Measurements from ENCODE around the gene ERG. TPM values are rescaled to one million over a fixed set of nuclear protein-coding genes. Genes with fewer than 3 reads are reported as not detected.

The ERG gene
- total and polyA plus RNA-seq, 9 of the 15 experiments (the other 6 are each of a cell fraction or from before 2014, with no cell fraction given) = 0.06 TPM; not detected in 8

DNA sequence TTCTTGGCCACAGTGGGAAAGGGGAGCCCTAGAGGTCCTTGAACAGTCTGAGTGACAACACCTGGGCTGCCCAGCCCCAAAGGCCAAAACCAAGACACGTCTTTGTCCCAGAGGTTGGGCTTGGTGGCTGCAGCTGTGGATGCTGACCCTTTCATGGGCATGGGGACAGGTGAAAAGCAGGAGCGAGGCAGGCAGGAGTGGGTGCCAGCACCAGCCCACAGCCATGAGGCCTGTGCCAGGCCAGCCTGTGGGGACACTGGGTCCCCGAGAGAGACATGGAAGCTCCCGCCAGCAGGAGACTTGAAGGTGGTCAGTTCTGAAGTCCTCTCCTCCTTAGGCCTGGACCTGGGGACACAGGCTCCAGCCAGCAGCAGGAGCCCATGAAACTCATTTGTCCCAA lies 142.9 kb downstream of the ERG start:
- ATAC-seq = no peak
- no peak overlapping the region for H3K4me2 ChIP-seq (ENCODE audit: insufficient read depth, low read length)
- TF ChIP-seq, protein P1, sequence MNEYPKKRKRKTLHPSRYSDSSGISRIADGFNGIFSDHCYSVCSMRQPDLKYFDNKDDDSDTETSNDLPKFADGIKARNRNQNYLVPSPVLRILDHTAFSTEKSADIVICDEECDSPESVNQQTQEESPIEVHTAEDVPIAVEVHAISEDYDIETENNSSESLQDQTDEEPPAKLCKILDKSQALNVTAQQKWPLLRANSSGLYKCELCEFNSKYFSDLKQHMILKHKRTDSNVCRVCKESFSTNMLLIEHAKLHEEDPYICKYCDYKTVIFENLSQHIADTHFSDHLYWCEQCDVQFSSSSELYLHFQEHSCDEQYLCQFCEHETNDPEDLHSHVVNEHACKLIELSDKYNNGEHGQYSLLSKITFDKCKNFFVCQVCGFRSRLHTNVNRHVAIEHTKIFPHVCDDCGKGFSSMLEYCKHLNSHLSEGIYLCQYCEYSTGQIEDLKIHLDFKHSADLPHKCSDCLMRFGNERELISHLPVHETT (CRISPR knock-in tag; conservative IDR thresholded peaks at IDR 0.05 in 1 of 2, IDR thresholded peaks at IDR 0.05 in 1 of 2) = no peak
- TF ChIP-seq, protein P2, sequence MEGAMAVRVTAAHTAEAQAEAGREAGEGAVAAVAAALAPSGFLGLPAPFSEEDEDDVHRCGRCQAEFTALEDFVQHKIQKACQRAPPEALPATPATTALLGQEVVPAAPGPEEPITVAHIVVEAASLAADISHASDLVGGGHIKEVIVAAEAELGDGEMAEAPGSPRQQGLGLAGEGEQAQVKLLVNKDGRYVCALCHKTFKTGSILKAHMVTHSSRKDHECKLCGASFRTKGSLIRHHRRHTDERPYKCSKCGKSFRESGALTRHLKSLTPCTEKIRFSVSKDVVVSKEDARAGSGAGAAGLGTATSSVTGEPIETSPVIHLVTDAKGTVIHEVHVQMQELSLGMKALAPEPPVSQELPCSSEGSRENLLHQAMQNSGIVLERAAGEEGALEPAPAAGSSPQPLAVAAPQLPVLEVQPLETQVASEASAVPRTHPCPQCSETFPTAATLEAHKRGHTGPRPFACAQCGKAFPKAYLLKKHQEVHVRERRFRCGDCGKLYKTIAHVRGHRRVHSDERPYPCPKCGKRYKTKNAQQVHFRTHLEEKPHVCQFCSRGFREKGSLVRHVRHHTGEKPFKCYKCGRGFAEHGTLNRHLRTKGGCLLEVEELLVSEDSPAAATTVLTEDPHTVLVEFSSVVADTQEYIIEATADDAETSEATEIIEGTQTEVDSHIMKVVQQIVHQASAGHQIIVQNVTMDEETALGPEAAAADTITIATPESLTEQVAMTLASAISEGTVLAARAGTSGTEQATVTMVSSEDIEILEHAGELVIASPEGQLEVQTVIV (CRISPR knock-in tag; IDR thresholded peaks at IDR 0.05; ENCODE audit: borderline replicate concordance) = no peak
- TF ChIP-seq JUNB (CRISPR knock-in tag; conservative IDR thresholded peaks at IDR 0.05) (no peak), MEF2D (tag; conservative IDR thresholded peaks at IDR 0.05; ENCODE audit: low read depth) (no peak), POLR3G (IDR thresholded peaks at IDR 0.05; ENCODE audit: extremely low read depth, insufficient read length, insufficient replicate concordance) (no peak)
- no peaks in the 10 kb centered on the region for H3K9me1 ChIP-seq (ENCODE audit: control insufficient read depth, insufficient read depth, low read length)
- H3K36me3 ChIP-seq (ENCODE audit: control insufficient read depth, insufficient read depth, low read length) = no peaks in the 10 kb centered on the region
- no peaks in the 10 kb centered on the region for H3K79me2 ChIP-seq (ENCODE audit: control insufficient read depth, insufficient read depth, low read length)
- H3K27ac ChIP-seq (ENCODE audit: extremely low read depth, low read depth, low read length) = no peak overlapping the region
- no peak for FAIRE-seq
- no peaks in the 10 kb centered on the region for H3K9me3 ChIP-seq (replicated peaks; ENCODE audit: control insufficient read depth, insufficient read depth, low read depth, low read length)
- no peak overlapping the region for H2AFZ ChIP-seq (ENCODE audit: low read depth, low read length)
- POLR2A ChIA-PET = no interaction called here
- WGBS (ENCODE audit: insufficient coverage, low coverage, missing lambda C conversion rate) = 21% methylated on average over 4 of the region's 4 CpGs
- H3K27me3 ChIP-seq (ENCODE audit: control insufficient read depth in 2 of 2, insufficient read depth in 2 of 2, low read length in 2 of 2) = peaks cover 5 to 19% of the 10 kb centered on the region in 2 experiments; a peak in 4 of 5 replicates
- H3K4me1 ChIP-seq (replicated peaks in 1 of 2; ENCODE audit: control insufficient read depth in 2 of 2, insufficient read depth in 2 of 2, low read length in 2 of 2) = peaks cover 0 to 8% of the 10 kb centered on the region in 2 experiments; a peak in 2 of 5 replicates
- intact Hi-C loops (cut with micrococcal nuclease) (loop anchor here (10.0 kb wide), 2 partner anchors 441 to 681 kb away; partner anchors contain the start of gene KCNJ6), in situ Hi-C loops (cut with MboI) (no loop called here)
- no peak overlapping the region for H3K9ac ChIP-seq (ENCODE audit: insufficient read depth in 1 of 2, low read depth in 2 of 2, low read length in 2 of 2)
- H4K20me1 ChIP-seq (replicated peaks; ENCODE audit: control insufficient read depth, insufficient read depth, low read length) = no peaks in the 10 kb centered on the region
- CTCF ChIA-PET (ENCODE audit: low intra/inter-chr PET ratio) = interaction anchor here (0.8 to 1.9 kb wide), 7 partner anchors 9 to 680 kb away, joined by 3 to 8 read pairs (median 6); no protein-coding TSS in a partner anchor
- no TSS peak for BruUV-seq (replicated peaks)
- DNase-seq (ENCODE audit: extremely low read depth in 1 of 4, low spot score in 3 of 4) = no peak
- no peak overlapping the region for H3K4me3 ChIP-seq
